Measurements from ENCODE around the gene UBE2L3.
"Not testable (repeated sequence)": the region's sequence is repeated elsewhere in the genome, so short reads cannot be mapped to it uniquely, and the experiment has no call there.

Gene UBE2L3

DNA sequence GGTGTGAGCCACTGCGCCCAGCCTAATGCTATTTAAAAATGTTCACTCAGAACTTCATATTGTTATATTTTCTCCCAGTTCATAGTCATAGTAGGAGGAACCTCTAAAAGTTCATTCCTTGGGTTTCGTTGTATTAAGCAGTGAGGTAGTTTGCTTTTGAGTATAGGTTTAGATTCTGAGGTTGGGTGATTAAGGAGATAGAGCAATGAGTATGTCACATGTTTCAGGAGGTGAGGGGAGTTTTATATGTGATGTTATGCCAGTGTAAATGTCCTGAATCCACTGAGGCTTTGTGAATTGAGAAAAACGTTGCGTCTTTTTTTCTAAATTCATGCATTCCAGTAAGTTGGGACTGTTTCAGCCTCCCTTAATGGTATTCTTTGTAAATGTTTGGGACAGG is 4.2 kb downstream of the UBE2L3 start:
- no peak for DNase-seq (ENCODE audit: low read depth in 2 of 2)

- no peak for DNase-seq (ENCODE audit: low read depth in 2 of 2)
Observed at GRCh38 chr22:21573293-21573734, 5.8 kb downstream of the UBE2L3 start.

DNA sequence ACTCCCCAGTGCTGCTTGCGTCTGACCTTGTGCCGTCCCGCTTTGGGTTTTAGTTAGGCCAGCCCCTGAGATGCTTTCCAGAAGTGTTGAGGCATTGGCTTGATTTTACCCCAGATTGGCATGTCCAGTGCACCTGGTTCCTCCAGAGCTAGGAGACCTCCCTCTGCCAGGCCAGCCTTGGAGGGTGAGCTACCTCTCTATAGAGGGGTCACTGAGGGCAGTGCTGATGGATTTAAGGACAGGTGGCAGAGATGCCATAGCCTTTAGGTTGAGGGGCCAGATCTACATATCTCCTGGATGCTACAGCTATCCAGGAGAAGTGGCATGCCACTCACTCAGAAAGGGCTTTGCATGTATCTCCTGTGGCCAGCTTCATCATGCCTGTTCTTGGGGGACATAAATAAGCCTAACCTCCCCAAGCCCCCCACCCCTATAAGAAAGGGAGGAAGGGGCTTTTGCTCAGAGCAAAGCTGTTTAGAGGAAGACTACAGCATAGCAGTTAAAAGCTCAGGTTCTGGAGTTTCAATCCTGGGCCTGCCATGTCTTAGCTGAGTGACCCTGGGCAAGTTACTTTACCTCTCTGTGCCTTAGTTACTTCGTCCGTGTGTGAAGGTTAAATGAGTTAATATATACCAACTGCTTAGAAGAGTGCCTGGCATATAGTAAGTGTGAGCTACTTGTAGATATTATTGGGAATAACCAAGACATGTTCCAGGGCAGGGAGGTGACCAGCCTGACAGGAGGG is 6.4 kb downstream of the UBE2L3 start:
- no peak for DNase-seq (ENCODE audit: low read depth in 2 of 2)

GRCh38 chr22:21579474-21579851 is 11.9 kb downstream of the UBE2L3 start:
- no peak for DNase-seq (ENCODE audit: low read depth in 2 of 2)

- not testable (repeated sequence) for DNase-seq (ENCODE audit: low read depth in 2 of 2)
Observed at GRCh38 chr22:21580623-21581007, 13.1 kb downstream of the UBE2L3 start.

- not testable (repeated sequence) for DNase-seq (ENCODE audit: low read depth in 2 of 2)
Observed at GRCh38 chr22:21581009-21581713, 13.6 kb downstream of the UBE2L3 start.

- DNase-seq (ENCODE audit: low read depth in 2 of 2): no peak
Observed at GRCh38 chr22:21582801-21583740, 15.6 kb downstream of the UBE2L3 start.

DNA sequence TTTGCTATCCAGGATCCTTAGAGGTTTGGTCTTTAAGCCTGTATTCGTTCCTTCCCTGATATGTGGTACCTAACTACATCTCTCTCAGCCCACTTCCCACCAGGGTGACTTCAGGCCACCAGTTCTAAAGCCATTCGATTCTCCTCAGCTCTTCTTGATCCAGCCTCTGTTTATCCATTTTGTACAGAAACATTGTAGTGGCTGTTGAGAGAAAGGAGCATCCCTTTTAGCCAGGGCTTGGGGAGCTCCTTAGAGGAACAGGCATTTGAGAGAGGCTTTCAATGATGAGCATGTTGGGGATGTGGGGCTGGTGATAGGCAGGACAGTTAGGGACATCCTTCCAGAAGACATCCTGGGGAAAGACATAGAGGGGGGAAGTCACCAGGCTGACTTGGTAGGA is 17.9 kb downstream of the UBE2L3 start:
- no peak for DNase-seq (ENCODE audit: low read depth in 2 of 2)

DNA sequence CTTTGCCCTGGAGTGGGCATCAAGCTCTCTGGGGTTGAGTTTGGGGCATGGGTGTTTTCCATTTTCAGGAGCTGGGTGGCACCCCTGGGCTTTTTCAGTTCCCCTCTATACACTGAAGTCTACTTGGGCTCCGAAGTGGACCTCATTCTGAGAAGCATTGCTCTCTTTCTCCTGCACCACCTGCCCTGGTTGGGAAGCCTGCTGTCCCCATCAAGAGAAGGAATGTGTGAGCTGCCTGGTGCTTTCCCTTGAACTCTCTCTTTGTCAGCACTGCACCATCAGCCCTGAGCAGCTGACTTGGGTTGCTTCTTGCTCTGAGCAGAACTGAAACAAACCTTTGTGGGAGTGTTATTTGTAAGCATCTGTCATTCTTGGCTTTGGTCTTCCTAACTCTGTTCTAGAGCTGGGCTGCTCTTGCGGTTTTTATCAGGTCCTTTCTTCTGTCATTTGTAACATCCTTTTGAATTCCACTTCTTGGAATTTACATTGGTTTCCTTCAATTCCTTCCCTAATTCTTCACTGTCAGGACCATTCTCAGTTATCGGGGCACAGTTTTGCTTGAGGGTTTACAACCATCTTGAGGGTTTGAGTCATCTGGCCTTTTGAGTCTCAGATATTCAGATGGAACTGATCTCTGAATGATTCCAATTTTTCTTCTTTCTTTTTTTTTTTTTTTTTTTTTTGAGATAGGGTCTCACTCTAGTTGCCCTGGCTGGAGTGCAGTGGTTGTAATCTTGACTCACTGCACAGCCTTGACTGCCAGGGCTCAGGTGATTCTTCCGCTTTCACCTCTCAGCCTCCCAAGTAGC is 20.5 kb downstream of the UBE2L3 start:
- no peak for DNase-seq (ENCODE audit: low read depth in 2 of 2)

- DNase-seq (ENCODE audit: low read depth in 2 of 2): no peak
Observed at GRCh38 chr22:21589396-21589795, 21.9 kb downstream of the UBE2L3 start.

DNA sequence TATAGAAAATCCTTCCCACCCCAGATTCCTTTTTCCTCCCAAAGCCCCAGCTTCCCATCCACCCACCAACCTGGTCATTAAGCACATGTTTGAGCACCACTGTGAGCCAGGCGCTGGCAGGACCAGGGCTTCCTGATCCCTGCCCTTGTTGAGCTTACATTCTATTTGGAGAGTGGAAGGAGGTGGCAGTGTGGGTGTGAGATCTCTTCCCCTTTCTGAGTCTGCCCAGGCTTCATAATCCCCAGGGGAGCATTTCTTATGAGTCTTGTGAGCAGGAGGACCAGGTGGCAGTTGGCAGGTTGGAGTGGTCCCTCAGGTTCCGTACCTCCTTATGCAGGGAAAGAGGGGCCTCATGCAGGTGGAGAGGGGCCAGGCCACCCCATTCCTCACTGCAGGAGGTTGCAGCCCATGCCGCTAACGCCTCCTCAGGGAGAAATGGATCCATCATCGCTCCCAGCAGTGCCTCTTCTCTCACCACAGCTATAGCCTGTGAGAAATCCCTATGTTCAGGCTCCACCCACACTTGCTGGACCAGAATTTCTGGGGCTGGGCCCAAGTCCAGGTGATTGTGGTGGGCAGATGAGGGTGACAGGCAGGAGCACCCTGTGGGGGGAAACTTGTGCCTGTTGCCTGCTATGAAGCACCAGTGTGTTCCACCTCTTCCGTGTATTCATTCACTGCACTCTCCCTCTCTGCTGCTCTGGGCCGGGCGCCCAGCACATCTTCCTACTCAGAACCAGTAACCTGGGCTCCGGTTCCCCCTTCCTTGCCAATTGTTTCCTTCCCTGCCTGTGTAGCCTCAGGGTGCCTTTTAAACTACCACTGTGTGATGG is 23.5 kb downstream of the UBE2L3 start:
- no peak for DNase-seq (ENCODE audit: low read depth in 2 of 2)

DNA sequence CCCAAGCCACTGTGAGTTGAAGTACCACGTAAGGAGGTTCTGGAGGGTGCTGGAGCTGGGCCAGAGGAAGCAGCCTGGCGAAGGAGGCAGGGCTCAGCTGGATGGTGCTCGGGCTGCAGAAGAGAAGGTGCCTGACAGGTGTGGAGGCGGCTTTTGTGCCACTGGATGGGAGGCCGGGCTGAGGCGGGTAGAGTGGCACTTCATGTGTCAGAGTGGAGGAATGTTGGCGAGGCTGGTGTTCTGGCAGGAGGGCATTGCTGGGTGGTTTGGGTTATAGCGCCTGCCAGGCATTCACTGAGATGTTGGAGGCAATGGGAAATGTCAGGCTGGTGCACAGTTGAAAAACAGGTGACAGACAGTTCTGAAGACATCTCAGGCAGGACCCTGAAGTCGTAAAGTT is 24.2 kb downstream of the UBE2L3 start:
- DNase-seq (ENCODE audit: low read depth in 2 of 2): no peak

DNA sequence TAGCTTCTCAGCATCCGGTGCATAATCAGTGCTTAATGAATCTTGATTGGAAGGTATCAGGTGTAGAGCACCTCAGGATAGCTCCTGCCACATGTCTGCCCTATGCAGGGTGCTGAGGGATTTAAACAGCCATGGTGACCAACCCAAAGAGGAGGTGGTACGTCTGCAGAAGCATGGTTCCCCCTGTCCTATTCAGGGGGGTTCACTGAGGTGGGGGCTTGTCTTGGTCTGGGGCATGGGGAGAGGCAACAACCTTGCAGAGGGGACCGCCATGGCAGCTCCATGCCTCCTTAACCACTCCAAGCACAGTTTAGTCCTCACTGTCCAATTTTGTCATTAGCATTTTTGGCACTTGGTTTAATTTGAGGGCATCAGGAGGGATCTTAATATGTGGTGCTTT is 24.9 kb downstream of the UBE2L3 start:
- DNase-seq (ENCODE audit: low read depth in 2 of 2): no peak

GRCh38 chr22:21593406-21594232 is 26.1 kb downstream of the UBE2L3 start:
- DNase-seq (ENCODE audit: low read depth in 2 of 2): no peak

- DNase-seq (ENCODE audit: low read depth in 2 of 2): no peak
Observed at GRCh38 chr22:21594865-21595452, 27.4 kb downstream of the UBE2L3 start.

DNA sequence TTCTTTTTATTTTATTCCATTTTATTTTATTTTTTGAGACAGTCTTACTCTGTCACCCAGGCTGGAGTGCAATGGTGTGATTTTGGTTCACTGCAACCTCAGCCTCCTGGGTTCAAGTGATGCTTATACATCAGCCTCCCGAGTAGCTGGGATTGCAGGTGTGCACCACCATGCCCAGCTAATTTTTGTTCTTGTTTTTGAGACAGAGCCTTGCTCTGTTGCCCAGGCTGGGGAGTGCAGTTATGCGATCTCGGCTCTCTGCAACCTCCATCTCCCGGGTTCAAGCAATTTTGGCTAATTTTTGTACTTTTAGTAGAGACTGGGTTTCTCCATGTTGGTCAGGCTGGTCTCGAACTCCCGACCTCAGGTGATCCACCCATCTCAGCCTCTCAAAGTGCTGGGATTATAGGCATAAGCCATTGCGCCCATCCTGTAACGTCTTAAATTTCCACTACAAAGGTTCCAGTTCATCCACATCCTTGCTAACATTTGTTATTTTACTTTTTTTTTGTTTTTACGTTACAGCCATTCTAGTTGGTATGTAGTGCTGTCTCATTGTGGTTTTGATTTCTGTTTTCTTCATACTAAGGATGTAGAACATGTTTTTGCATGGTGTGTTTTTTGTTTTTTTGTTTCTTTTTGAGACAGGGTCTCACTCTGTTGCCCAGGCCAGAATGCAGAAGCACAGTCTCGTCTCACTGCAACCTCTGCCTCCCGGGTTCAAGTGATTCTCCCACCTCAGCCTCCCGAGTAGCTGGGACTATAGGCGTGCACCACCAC is 29.0 kb downstream of the UBE2L3 start:
- DNase-seq (ENCODE audit: low read depth in 2 of 2): not testable (repeated sequence)

DNA sequence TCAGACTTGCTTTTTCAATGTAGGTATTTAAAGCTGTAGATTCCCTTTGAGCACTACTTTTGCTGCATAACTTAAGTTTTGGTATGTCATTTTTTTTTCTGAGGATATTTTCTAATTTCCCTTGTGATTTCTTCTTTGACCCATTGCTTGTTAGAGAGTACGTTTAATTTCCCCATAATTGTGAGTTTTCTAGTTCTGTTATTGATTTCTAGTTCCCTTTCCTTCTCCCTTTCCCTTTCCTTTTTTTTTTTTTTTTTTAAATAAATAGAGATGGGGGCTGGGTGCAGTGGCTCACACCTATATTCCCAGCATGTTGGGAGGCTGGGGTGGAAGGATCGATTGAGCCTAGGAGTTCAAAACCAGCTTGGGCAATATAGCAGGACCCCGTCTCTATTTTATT is 30.8 kb downstream of the UBE2L3 start:
- no peak for DNase-seq (ENCODE audit: low read depth in 2 of 2)

Data from stimulated activated CD8-positive, alpha-beta memory T cell treated with anti-CD3 and anti-CD28 coated beads, Interleukin-7, amount 100 ng/mL, for 1 hour (primary cell).